ENCODE results near the gene ALOX15.

ALOX15 gene

DNA sequence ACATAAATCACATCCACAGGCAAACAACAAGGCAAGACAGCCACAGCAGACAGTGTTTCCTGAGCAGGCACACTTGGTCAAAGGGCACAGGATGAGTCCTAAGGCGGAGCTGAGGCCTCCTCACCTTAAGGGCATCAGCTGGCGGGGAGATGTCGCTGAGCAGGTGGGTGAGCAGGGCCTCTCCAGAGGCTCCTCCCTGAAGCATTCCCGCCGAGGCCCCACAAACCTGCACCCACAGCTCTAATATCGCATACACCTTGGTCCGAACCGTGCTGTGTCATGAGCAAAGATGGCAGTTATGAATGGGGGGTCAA, 33.2 kb upstream of the ALOX15 start:
- TF ChIP-seq, protein P1, sequence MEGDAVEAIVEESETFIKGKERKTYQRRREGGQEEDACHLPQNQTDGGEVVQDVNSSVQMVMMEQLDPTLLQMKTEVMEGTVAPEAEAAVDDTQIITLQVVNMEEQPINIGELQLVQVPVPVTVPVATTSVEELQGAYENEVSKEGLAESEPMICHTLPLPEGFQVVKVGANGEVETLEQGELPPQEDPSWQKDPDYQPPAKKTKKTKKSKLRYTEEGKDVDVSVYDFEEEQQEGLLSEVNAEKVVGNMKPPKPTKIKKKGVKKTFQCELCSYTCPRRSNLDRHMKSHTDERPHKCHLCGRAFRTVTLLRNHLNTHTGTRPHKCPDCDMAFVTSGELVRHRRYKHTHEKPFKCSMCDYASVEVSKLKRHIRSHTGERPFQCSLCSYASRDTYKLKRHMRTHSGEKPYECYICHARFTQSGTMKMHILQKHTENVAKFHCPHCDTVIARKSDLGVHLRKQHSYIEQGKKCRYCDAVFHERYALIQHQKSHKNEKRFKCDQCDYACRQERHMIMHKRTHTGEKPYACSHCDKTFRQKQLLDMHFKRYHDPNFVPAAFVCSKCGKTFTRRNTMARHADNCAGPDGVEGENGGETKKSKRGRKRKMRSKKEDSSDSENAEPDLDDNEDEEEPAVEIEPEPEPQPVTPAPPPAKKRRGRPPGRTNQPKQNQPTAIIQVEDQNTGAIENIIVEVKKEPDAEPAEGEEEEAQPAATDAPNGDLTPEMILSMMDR (IDR thresholded peaks at IDR 0.05; ENCODE audit: low read depth, low read length), result no peak
- no peak overlapping the region for H3K4me3 ChIP-seq (ENCODE audit: low read depth, low read length)

DNA sequence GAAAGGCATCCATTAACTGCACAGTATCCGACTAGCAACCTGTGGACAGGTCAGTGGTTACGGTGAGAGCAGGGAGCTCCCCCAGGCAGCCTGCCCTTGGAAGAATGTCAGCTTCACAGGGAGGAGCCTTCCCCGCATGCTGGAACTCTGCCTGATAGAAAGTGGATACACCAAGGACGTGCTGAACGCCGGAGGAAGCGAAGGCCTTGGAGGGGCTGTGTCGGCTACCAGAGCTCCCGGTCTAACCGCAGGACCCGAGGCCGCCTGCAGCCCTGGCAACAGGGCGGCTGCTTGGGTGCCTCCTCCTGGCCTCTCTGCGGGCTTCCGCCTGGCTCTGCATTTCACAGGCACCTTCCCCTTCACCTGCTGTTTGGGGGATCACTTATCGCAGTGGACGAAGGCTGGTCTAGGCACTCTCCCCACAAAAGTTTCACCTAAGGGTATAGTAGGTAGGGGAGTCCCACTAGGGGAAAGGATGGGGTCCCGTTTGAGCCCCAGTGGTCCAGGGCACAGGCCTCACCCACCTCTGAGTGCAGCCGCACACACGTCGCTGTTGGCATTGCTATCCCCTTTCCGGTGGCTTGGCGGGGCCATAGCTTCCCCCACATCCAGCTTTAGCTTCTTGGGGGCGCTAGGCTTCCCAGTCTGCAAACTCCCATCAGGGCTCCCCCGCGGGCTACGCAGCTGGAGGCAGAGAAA, 32.7 kb upstream of the ALOX15 start:
- no peak overlapping the region for H3K4me3 ChIP-seq (ENCODE audit: low read depth, low read length)

DNA sequence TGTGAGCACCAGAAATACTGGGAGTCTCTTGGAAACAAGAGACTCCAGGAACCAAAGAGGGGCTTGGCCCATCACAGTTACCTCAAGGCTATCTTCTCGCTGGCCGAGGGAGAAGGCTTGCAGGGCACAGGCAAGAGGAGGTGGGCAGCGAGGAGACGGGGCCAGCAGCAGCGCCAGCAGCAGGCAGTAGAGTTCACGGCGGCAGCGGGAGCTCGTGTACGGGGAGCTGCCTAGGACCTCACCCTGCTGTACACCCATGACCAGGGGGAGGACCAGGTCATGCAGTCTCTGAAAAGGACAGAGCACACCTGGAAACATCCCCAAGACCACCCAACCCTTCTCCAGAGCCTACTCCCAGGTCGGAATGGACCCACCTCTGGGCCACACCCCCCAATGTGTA, 31.7 kb upstream of the ALOX15 start:
- no peak overlapping the region for H3K4me3 ChIP-seq (ENCODE audit: low read depth, low read length)
- TF ChIP-seq, protein P1 (IDR thresholded peaks at IDR 0.05; ENCODE audit: low read depth, low read length), result no peak

More for the DNA sequence above, 32.7 kb upstream of the ALOX15 start:
- TF ChIP-seq, protein P1 (IDR thresholded peaks at IDR 0.05; ENCODE audit: low read depth, low read length), result no peak

DNA sequence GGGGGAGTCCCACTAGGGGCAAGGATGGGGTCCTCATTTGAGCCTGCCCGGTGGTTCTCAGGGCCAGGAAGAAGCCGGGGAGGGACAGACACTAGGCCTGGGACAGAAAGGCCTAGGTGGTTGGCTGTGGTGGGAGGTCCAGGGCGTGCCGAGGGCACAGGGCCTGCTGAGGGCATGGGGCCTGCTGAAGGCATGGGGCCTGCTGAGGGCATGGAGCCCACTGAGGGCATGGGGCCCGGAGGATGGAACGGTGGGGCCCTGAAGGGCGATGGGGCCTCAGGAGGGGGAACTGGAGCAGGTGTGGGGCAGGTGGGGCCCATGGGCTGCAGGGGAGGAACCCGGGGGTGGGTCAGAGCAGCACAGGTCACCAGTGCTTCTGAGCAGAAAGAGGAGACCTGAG, 31.3 kb upstream of the ALOX15 start:
- H3K4me3 ChIP-seq (ENCODE audit: low read depth, low read length), result no peak overlapping the region
- TF ChIP-seq, protein P1 (IDR thresholded peaks at IDR 0.05; ENCODE audit: low read depth, low read length), result no peak

DNA sequence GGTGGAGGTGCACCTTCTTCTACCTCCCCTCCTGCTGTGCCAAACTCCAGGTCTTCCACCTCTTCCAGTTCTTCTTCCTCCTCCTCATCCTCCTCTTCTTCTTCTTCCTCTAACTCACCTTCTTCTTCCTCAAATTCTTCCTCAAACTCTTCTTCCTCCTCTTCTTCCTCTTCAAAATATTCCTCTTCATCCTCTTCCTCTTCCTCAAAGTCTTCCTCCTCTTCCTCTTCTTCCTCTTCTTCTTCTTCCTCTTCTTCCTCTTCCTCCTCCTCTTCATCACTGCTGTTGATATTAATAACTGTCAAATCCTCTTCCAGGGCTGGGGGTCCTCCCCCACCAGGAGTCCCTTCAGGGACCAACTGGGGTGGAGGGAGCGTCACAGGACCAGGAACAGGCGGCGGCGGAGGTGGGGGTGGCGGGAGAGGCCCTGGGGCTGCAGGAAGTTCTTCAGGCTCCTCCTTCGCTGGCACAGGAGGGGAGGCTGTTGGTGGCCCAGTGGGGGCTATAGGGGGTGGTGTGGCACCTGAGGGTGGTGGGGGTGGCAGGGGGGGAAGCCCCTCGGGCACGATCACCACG, 30.7 kb upstream of the ALOX15 start:
- no peak overlapping the region for H3K4me3 ChIP-seq (ENCODE audit: low read depth, low read length)
- TF ChIP-seq, protein P1 (IDR thresholded peaks at IDR 0.05; ENCODE audit: low read depth, low read length), result no peak

DNA sequence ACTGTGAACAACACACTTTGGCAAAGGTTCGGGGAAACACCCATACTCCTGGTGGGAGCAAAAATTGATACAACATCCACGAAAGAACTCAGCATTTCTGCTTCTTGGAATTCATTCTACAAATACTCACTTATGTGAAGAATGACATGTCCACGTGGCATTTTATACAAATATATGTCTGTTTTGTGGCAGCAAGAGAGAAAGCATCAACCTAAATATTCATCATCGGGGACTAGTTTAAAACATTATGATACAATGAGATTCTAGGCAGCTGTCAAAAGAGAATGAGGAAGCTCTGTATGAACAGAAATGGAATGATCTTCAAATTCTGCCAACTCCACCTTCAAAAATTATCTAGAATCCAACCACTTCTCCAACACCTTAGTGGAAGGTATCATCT, 25.7 kb upstream of the ALOX15 start:
- H3K4me3 ChIP-seq (ENCODE audit: low read depth, low read length), result no peak overlapping the region
- TF ChIP-seq, protein P1 (IDR thresholded peaks at IDR 0.05; ENCODE audit: low read depth, low read length), result no peak

DNA sequence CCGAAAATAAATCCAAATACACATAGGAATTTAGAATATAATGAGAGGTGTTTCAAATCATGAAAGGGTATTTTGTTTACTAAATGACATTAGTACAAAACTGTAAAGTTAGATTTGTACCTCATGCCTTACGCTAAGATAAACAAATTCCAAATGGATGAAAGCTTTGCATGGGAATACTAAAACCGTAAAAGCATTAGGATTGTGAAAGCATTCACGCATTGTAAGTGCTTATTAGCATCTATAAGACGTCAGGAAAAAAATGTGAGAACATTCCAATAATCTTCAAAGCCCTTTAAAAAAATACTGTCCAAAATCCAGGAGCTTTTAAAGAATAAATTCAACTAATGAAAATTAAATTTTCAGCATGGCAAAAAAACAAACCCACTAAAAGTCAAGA, 24.8 kb upstream of the ALOX15 start:
- TF ChIP-seq, protein P1 (IDR thresholded peaks at IDR 0.05; ENCODE audit: low read depth, low read length), result no peak
- no peak overlapping the region for H3K4me3 ChIP-seq (ENCODE audit: low read depth, low read length)
